C4-2B (cell line): Measurements from ENCODE around the gene MYH2.

Source experiments
- ZFX ChIP-seq: fragments of 450-650 bp; IDR thresholded peaks from 2 replicates; pipeline ENCODE4 v1.6.1; 2017
- TF ChIP-seq, protein P1 (sequence below): fragments of 450-650 bp; conservative IDR thresholded peaks from 2 replicates; pipeline ENCODE4 v1.5.1; 2017; ENCODE audit warnings: mild to moderate bottlenecking

DNA sequence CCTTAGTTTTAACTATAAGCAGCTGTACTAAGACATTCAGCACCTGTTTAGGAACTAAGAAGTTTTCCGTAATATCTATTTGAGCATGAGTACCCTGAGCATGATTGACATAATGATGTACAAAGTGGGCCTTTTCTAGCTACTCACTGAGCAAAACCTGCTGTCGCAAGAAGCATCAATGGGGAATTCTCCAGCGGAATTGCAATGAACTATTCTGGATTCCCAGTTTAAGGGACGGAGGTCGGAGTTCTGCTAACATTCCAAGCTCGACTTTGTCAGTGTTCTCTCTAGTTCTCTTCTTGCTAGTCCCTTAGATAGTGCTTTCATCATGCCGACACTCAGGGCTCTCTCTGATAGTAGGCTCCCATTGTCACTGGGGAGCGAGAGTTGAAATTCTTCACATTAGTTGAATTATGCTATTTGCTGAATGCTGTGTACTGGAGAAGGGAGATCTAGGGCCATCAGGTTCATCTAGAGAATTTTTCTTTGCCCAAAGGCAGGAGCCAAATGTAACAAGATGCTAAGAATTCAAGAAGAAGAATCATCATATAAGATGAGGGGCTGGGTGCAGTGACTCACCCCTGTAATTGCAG, 40.2 kb upstream of the MYH2 start:
- TF ChIP-seq, protein P1, sequence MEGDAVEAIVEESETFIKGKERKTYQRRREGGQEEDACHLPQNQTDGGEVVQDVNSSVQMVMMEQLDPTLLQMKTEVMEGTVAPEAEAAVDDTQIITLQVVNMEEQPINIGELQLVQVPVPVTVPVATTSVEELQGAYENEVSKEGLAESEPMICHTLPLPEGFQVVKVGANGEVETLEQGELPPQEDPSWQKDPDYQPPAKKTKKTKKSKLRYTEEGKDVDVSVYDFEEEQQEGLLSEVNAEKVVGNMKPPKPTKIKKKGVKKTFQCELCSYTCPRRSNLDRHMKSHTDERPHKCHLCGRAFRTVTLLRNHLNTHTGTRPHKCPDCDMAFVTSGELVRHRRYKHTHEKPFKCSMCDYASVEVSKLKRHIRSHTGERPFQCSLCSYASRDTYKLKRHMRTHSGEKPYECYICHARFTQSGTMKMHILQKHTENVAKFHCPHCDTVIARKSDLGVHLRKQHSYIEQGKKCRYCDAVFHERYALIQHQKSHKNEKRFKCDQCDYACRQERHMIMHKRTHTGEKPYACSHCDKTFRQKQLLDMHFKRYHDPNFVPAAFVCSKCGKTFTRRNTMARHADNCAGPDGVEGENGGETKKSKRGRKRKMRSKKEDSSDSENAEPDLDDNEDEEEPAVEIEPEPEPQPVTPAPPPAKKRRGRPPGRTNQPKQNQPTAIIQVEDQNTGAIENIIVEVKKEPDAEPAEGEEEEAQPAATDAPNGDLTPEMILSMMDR, result no peak
- no peak for TF ChIP-seq ZFX
